Mucosa of stomach (tissue), 1 donor: ENCODE data around the gene GOLIM4.
A peak's percentile ranks its signal among the peaks of the same experiment; 100 is the strongest.

Experiments used
- H3K27me3 ChIP-seq: one replicate; pipeline ENCODE4 v1.7.0; 2013; ENCODE audit warnings: mild to moderate bottlenecking, low read length; ENCODE audit not compliant: control insufficient read depth, insufficient read depth
- H3K36me3 ChIP-seq: one replicate; pipeline ENCODE4 v1.7.0; 2013; ENCODE audit warnings: low read length; ENCODE audit not compliant: control insufficient read depth, insufficient read depth
- H3K4me1 ChIP-seq: one replicate; pipeline ENCODE4 v1.7.0; 2013; ENCODE audit warnings: mild to moderate bottlenecking, low read length; ENCODE audit not compliant: control insufficient read depth, insufficient read depth
- H3K4me3 ChIP-seq: one replicate; pipeline ENCODE4 v1.7.0; 2013; ENCODE audit warnings: low read length
- H3K9ac ChIP-seq: one replicate; pipeline ENCODE4 v1.7.0; 2013; ENCODE audit warnings: mild to moderate bottlenecking, low read length, moderate library complexity
- H3K9me3 ChIP-seq: one replicate; pipeline ENCODE4 v1.7.0; 2013; ENCODE audit warnings: mild to moderate bottlenecking, low read length, moderate library complexity; ENCODE audit not compliant: control insufficient read depth
- donor health status: Pancreatic carcinoma.

The GOLIM4 gene

GRCh38 chr3:168051531-168052471 is 43.9 kb downstream of the GOLIM4 start:
- Histone ChIP-seq H3K4me1 (peaks cover 35% of the 10 kb centered on the region), H3K9ac (peak overlapping the region; percentile 7), H3K4me3 (no peak overlapping the region), H3K27me3 (no peaks in the 10 kb centered on the region), H3K36me3 (no peaks in the 10 kb centered on the region), H3K9me3 (no peaks in the 10 kb centered on the region)

- Histone ChIP-seq H3K9me3 (no peaks in the 10 kb centered on the region), H3K36me3 (no peaks in the 10 kb centered on the region), H3K9ac (no peak overlapping the region), H3K27me3 (no peaks in the 10 kb centered on the region), H3K4me3 (no peak overlapping the region), H3K4me1 (peaks cover 28% of the 10 kb centered on the region)
Observed at GRCh38 chr3:168051070-168051469, 44.7 kb downstream of the GOLIM4 start.

- no peak overlapping the region for H3K9ac ChIP-seq
- H3K27me3 ChIP-seq, result no peaks in the 10 kb centered on the region
- no peaks in the 10 kb centered on the region for H3K9me3 ChIP-seq
- no peaks in the 10 kb centered on the region for H3K36me3 ChIP-seq
- H3K4me1 ChIP-seq, result peaks cover 26% of the 10 kb centered on the region
- no peak overlapping the region for H3K4me3 ChIP-seq
Observed at GRCh38 chr3:168049367-168049974, 46.3 kb downstream of the GOLIM4 start.

- Histone ChIP-seq H3K36me3 (no peaks in the 10 kb centered on the region), H3K4me1 (peaks cover 26% of the 10 kb centered on the region), H3K4me3 (no peak overlapping the region), H3K9me3 (no peaks in the 10 kb centered on the region), H3K27me3 (no peaks in the 10 kb centered on the region), H3K9ac (no peak overlapping the region)
Observed at GRCh38 chr3:168048414-168049330, 47.1 kb downstream of the GOLIM4 start.

GRCh38 chr3:168047936-168048335 is 47.8 kb downstream of the GOLIM4 start:
- H3K4me3 ChIP-seq, result no peak overlapping the region
- peaks cover under 1% of the 10 kb centered on the region for H3K36me3 ChIP-seq
- H3K27me3 ChIP-seq, result no peaks in the 10 kb centered on the region
- H3K9me3 ChIP-seq, result no peaks in the 10 kb centered on the region
- H3K4me1 ChIP-seq, result peaks cover 26% of the 10 kb centered on the region
- no peak overlapping the region for H3K9ac ChIP-seq

GRCh38 chr3:168047190-168047795 is 48.4 kb downstream of the GOLIM4 start:
- no peaks in the 10 kb centered on the region for H3K9me3 ChIP-seq

GRCh38 chr3:168044049-168044448 is 51.7 kb downstream of the GOLIM4 start:
- Histone ChIP-seq H3K36me3 (peaks cover 8% of the 10 kb centered on the region), H3K9me3 (no peaks in the 10 kb centered on the region), H3K9ac (no peak overlapping the region), H3K4me1 (peaks cover 7% of the 10 kb centered on the region), H3K27me3 (no peaks in the 10 kb centered on the region), H3K4me3 (no peak overlapping the region)

More at GRCh38 chr3:168047190-168047795, 48.4 kb downstream of the GOLIM4 start:
- Histone ChIP-seq H3K36me3 (peaks cover 7% of the 10 kb centered on the region), H3K27me3 (no peaks in the 10 kb centered on the region), H3K4me1 (peaks cover 23% of the 10 kb centered on the region), H3K4me3 (no peak overlapping the region), H3K9ac (no peak overlapping the region)

GRCh38 chr3:168040607-168041208 is 55.0 kb downstream of the GOLIM4 start:
- Histone ChIP-seq H3K36me3 (peaks cover 8% of the 10 kb centered on the region), H3K4me3 (no peak overlapping the region), H3K27me3 (no peaks in the 10 kb centered on the region)

GRCh38 chr3:168037020-168037419 is 58.7 kb downstream of the GOLIM4 start:
- Histone ChIP-seq H3K36me3 (no peaks in the 10 kb centered on the region), H3K9ac (no peak overlapping the region), H3K27me3 (no peaks in the 10 kb centered on the region), H3K9me3 (no peaks in the 10 kb centered on the region), H3K4me3 (no peak overlapping the region), H3K4me1 (no peaks in the 10 kb centered on the region)

More at GRCh38 chr3:168040607-168041208, 55.0 kb downstream of the GOLIM4 start:
- Histone ChIP-seq H3K4me1 (no peaks in the 10 kb centered on the region), H3K9me3 (no peaks in the 10 kb centered on the region), H3K9ac (no peak overlapping the region)

GRCh38 chr3:168036619-168037018 is 59.1 kb downstream of the GOLIM4 start:
- peaks cover 1% of the 10 kb centered on the region for H3K36me3 ChIP-seq
- no peaks in the 10 kb centered on the region for H3K27me3 ChIP-seq
- H3K9me3 ChIP-seq, result no peaks in the 10 kb centered on the region
- no peak overlapping the region for H3K9ac ChIP-seq
- H3K4me1 ChIP-seq, result no peaks in the 10 kb centered on the region
- H3K4me3 ChIP-seq, result no peak overlapping the region
